ENCODE data around the gene MAGI2.

Gene MAGI2

DNA sequence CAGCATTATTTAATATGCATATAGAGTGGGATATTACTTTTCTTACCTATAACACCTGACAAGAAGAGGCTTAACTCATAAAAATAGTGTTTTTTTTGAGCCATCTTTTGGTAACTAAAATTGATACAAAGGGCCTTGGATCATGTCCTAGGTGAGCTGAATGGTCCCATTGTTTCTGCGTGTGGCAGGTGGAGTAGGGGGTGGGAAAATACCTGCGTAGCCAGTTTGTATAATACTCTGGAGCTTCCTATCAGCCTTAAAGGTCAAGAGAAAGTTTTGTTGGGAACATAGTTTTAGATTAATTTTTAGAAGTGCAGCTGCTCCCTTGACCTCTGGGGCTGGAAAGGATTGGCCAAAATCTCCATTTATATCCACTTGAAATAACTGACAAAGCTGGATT lies 1410.3 kb downstream of the MAGI2 start:
- DNase-seq = no peak

GRCh38 chr7:78041423-78041822 lies 1412.0 kb downstream of the MAGI2 start:
- no peak for DNase-seq

DNA sequence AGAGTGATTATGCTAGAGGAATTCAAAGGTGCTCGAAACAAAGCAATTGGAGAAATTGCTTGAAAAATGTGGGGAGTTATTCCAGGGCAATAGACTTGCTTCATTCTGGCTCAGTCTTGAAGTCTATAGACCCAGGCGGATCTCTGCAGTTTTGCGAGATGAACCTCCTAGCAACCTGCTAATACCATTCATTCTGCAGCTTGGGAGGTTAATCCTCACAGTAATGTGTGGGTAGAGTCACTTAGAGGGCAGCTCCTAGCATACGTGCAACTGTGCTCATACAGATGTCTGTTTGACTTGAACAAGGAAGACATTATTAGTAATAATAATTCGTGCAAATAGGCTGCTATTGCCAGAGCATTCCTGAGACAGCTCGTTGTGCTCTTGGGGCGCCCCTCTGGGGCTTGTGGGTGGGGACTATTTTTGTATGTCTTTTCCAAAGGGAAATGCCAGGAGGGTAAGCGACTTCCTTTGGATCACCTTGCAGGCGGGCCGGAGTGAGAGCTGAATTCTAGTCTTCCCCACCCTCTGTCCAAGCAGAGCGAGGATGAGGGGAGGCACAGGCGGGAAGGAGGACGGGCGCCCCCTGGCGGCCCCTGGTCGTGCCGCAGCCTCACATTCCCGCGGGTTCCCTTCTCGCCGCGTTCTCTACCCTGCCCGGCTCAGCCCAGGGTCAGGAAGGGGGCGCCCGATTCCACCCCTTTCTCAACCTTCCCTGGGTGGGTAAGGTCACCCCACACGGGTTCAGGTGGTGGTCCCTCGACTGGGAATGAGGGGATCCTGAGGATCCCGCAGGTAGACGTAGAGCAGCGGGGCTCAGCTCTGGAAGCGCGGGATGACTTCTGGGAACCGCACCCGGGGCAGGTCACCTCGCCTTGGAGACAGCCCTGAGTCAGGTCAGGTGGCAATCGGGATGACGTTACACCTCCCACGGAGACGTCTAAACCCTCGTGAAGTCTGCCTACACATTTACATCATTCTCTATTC lies 1413.4 kb downstream of the MAGI2 start:
- DNase-seq = peak in 3 of 4 experiments; percentile 15 to 32 (median 17)

DNA sequence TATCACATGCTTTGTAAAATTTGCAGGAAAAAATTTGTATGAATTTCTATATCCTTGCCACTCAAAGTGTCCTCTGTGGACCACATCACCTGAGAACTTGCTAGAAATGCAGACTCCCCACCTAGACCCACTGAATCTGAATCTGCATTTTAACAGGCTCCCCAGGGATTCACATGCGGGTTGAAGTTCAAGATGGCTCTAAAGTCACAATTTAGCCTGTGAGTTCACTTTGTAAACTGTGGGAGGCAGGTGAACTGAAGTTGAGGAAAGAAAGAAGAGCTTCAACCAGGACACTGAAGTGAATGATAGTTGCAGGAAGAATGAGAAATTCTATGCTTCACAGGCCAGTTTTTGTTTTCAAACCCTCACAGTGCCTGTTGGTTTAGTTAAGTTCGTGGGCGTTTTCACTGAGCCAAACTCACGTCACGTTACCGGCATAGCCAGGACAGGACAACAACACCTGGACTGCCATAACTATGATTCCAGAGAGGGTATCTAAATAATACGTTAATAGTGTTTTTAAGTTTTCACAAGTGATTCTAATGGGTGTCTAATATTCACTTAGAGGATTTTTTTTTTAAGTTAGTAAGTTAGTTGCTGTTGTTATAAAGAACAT lies 1414.9 kb downstream of the MAGI2 start:
- DNase-seq = no peak

DNA sequence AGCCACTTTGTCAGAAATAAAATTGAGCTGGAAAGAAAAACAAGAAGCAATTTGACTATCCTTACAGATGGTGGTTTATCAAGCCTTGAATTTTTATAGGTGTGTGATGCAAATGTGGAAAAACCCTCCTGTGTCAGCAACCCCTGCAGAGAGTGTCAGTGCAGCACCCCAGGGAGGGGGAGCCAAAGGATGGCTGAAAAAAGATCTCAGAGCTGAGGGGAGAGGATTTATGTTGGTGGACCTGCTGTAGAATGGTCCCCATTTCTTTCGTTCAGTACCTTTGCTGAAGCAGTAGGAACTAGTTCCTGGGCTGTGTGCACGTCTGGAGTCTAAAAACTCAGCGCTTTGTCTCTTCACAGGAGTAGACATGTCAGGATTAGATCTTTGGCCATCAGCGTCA lies 1415.9 kb downstream of the MAGI2 start:
- no peak for DNase-seq

- no peak for DNase-seq
These were observed 1420.1 kb downstream of the MAGI2 start for GRCh38 chr7:78033410-78033809.

DNA sequence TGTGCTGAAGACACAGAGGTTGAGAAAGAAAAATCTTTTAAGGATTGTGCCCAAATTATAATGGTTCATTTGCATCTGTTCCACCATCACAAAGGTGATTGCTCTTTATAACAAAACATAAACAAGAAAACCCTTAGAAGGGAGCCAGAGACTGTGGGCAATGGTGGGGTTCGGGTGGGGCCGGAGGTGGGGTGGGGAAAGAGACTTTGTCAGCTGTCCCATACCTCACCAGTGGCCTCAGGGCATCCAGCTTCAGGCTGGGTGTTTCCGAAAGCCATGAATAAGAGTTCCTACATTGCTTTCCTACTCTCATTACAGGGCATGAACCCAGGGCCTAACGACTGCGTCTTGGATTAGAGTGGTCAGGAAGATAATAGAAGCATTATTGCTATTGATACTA lies 1427.0 kb downstream of the MAGI2 start:
- DNase-seq = no peak

DNA sequence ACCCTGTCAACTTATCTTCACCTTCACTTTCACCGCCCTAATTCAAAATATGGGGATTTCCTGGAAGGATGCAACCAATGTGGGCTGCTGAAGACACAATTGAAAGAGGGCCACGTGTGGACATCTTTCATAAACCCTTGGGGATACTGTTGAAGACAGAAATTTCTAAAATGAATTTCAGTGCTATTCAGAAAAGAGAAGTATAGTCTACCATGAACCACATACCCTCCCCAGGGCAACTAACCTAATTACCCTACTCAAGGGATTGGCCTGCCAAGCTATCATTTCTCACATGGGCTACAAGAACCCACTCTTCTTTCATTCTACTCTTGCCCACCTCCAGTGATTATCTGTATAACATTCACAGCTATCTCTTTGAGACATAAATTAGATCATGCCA lies 1428.9 kb downstream of the MAGI2 start:
- DNase-seq = no peak

- DNase-seq = no peak
These were observed 1430.3 kb downstream of the MAGI2 start for GRCh38 chr7:78023191-78023590.

- DNase-seq = no peak
These were observed 1431.3 kb downstream of the MAGI2 start for GRCh38 chr7:78022165-78022564.

- DNase-seq = no peak
These were observed 1432.6 kb downstream of the MAGI2 start for GRCh38 chr7:78020874-78021249.

- DNase-seq = peak in 1 of 4 experiments; percentile 6
These were observed 1433.2 kb downstream of the MAGI2 start for GRCh38 chr7:78020136-78020873.

DNA sequence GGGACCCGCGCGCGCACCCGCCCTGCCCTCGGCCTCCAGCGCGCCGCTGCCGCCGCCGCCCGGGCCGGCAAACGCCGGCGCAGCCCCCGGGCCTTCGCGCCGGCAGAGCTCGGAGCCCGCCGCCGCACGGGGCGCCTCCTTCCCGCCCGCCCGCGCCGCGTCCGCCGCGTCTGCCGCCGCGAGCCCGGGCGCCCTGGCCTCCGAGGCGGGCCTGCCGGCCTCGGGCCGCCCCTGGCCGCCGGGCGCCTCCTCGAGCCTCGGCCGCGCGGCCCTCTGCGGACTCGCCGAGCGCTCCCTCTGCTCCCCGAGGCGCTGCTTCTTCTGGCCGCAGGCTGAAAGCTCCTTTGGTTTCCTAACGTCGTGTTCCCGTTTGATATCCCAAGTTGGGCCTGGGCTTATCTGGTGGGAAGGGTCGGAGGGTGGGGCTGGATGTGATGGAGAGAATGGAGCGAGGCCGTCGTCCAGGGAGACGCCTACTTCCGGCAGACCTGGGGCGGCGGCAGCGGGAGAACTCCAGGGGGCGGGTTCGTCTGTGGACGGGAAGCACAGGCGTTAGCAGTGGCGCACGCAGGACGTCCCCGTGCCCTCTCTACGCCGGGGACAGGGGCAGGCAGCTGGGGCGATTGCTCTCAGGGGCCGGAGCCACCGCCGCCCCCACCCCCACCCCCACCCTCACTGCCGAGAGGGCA lies 1433.9 kb downstream of the MAGI2 start:
- peak in 3 of 4 experiments; percentile 5 to 19 (median 7) for DNase-seq

- DNase-seq = no peak
These were observed 1434.6 kb downstream of the MAGI2 start for GRCh38 chr7:78018641-78019446.

GRCh38 chr7:78017591-78018100 lies 1435.8 kb downstream of the MAGI2 start:
- DNase-seq = no peak

GRCh38 chr7:78015574-78016260 lies 1437.8 kb downstream of the MAGI2 start:
- DNase-seq = no peak

DNA sequence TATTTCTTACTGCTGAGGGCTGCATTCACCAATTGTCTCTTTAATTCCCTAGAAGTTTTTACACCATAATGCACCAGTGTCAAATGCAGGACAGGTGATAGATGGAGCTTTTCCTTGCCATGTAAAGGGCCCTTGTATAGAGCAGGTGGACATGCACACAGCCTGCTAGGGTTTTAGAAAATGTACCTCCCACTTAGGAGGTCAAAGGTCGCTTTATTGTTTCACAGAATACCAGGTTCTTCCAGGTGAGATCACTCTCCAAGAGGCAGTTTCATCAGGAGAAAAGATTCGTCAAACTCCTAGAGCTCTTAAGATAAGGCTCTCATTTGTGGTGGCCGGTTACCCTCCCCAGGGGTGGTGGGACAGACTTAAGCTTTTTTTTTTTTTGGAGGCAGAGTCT lies 1439.1 kb downstream of the MAGI2 start:
- no peak for DNase-seq

DNA sequence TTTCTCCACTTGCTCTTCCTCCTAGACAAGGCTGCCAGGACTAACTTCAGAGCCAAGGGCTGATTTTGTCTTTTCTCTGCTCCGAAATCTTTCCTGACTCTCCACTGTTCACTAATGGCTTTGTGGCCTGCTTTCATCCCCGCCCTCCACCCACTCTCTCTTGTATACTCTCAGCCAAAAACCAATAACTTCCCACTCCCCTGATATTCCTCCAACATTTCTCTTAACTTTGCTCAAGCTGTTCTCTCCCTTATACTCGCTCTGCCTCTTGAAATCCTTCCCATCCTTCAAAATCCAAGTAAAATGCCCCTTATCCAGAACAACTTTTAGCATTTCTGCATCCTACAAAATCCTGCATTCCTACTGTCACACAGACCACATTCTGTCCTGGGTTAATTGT lies 1440.1 kb downstream of the MAGI2 start:
- DNase-seq = no peak

GRCh38 chr7:78011642-78012041 lies 1441.8 kb downstream of the MAGI2 start:
- DNase-seq = no peak

- DNase-seq = no peak
These were observed 1446.2 kb downstream of the MAGI2 start for GRCh38 chr7:78007231-78007630.
